Effector memory CD4-positive, alpha-beta T cell (primary cell): ENCODE data around the gene MYOM1.

Source experiments
- DNase-seq, 3 donors: peaks; one replicate each; pipeline ENCODE4 v3.0.0-alpha.2; 2020
- H3K27ac ChIP-seq: 2 replicates; pipeline ENCODE4 v1.7.0; 2013; ENCODE audit warnings: mild to moderate bottlenecking, low read length, moderate library complexity; ENCODE audit not compliant: insufficient read depth, poor library complexity, severe bottlenecking
- H3K27me3 ChIP-seq: replicated peaks from 2 replicates; pipeline ENCODE4 v1.7.0; 2013; ENCODE audit warnings: mild to moderate bottlenecking, low read length; ENCODE audit not compliant: insufficient read depth, control insufficient read depth, poor library complexity, severe bottlenecking
- H3K36me3 ChIP-seq: 2 replicates; pipeline ENCODE4 v1.7.0; 2013; ENCODE audit warnings: mild to moderate bottlenecking, low read length, moderate library complexity; ENCODE audit not compliant: control insufficient read depth, insufficient read depth
- H3K4me1 ChIP-seq: 2 replicates; pipeline ENCODE4 v1.7.0; 2013; ENCODE audit warnings: low read length, mild to moderate bottlenecking; ENCODE audit not compliant: control insufficient read depth, insufficient read depth, poor library complexity, severe bottlenecking
- H3K4me3 ChIP-seq: 2 replicates; pipeline ENCODE4 v1.7.0; 2013; ENCODE audit warnings: low read length, low read depth, mild to moderate bottlenecking; ENCODE audit not compliant: insufficient read depth, poor library complexity, severe bottlenecking
- H3K9me3 ChIP-seq: 2 replicates; pipeline ENCODE4 v1.7.0; 2013; ENCODE audit warnings: mild to moderate bottlenecking, low read length, moderate library complexity; ENCODE audit not compliant: control insufficient read depth

The MYOM1 gene

DNA sequence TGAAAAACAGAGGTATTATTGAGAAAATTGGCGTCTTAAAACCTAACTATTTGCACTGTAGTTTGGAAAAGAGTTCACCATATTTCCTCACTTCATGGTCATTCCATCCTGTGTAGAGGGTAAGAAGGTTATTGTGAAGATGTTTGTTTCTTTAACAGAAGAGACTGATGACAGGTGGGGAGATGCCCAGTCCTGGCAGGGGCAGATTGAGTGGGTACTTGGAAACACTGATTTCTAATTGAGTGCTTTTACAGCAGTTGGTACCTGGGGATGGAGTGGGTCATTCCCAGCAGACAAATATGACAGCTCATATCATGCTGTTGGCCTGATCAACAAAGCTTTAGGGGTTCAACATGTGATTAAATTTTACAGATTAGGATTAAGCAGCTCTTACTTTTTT lies 67.5 kb downstream of the MYOM1 start:
- Histone ChIP-seq H3K27ac (no peak overlapping the region), H3K36me3 (no peaks in the 10 kb centered on the region), H3K4me3 (no peak overlapping the region), H3K27me3 (no peaks in the 10 kb centered on the region), H3K4me1 (no peaks in the 10 kb centered on the region), H3K9me3 (no peaks in the 10 kb centered on the region)
- no peak for DNase-seq

DNA sequence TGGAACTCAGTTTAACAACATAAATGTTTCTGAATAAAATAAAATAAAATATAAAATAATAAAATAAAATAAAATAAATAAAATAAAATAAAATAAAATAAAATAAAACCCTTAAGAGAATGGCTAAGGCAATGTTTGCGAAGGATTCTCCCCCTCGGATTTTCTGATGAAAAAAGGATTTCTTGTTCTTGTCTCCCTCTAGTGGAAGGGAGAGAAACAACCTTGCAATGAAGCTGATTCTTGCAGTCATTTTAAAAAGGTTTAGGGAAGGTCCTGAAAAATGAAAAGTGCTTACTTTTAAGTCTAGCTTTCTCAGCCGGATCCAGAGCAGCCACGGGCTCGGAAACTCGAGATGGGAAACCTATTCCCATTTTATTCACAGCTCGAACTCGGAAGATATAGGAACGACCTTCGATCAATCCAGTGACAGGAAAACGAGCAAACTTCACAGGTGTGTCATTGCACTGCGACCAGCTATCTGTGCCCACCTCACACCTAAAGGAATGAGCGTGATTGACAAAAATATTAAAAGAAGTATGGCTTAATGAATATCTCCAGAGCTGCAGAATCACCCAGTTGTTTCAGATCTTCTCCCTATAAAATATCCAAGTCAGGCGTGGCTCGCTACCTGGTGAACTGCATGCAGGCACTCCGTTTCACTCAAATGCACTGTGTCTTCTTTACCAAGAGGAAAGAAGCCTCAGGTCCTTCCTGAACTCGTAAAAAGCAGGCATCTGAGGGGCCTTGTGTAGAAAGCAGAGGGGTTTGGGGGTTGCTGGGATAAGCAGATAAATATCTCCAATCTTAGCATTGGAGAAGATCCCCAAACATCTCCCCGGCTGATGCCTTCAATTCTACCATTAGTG lies 68.1 kb downstream of the MYOM1 start:
- Histone ChIP-seq H3K4me1 (no peaks in the 10 kb centered on the region), H3K36me3 (no peaks in the 10 kb centered on the region), H3K9me3 (no peaks in the 10 kb centered on the region), H3K27me3 (no peaks in the 10 kb centered on the region), H3K27ac (no peak overlapping the region), H3K4me3 (no peak overlapping the region)
- no peak for DNase-seq

DNA sequence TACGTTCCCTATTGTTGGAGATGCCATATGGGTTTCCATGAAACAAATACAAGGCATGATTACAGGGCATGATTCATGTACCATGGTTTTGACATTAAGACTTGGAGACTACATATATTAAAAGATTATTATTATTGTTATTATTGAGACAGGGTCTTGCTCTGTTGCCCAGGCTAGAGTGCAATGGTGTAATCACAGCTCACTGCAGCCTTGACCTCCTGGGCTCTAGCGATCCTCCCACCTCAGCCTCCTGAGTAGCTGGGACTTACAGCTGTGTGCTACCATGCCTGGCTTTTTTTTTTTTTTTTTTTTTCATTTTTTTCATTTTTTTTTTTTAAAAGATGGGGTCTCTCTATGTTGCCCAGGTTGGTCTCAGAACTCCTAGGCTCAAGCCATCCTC lies 69.1 kb downstream of the MYOM1 start:
- Histone ChIP-seq H3K4me3 (no peak overlapping the region), H3K9me3 (no peaks in the 10 kb centered on the region), H3K27me3 (no peaks in the 10 kb centered on the region), H3K4me1 (no peaks in the 10 kb centered on the region), H3K36me3 (no peaks in the 10 kb centered on the region), H3K27ac (no peak overlapping the region)
- DNase-seq: no peak

DNA sequence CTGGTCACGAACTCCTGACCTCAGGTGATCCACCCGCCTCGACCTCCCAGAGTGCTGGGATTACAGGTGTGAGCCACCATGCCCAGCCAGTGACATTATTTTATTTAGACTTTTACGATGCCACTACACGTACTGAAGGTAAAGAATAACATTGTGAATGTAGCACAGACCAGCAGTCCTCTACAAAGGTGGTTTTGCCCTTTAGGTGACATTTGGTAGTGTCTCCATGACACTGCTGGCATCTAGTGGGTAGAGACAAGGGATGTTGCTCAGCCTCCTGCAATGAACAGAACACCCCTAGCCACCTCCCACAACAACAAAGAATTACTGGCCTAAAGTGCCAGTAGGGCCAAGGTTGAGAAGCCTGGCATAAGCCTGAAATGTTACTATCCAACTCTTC lies 69.5 kb downstream of the MYOM1 start:
- H3K4me3 ChIP-seq: no peak overlapping the region
- no peaks in the 10 kb centered on the region for H3K4me1 ChIP-seq
- H3K27ac ChIP-seq: no peak overlapping the region
- H3K27me3 ChIP-seq: no peaks in the 10 kb centered on the region
- H3K36me3 ChIP-seq: no peaks in the 10 kb centered on the region
- no peaks in the 10 kb centered on the region for H3K9me3 ChIP-seq
- DNase-seq: no peak

DNA sequence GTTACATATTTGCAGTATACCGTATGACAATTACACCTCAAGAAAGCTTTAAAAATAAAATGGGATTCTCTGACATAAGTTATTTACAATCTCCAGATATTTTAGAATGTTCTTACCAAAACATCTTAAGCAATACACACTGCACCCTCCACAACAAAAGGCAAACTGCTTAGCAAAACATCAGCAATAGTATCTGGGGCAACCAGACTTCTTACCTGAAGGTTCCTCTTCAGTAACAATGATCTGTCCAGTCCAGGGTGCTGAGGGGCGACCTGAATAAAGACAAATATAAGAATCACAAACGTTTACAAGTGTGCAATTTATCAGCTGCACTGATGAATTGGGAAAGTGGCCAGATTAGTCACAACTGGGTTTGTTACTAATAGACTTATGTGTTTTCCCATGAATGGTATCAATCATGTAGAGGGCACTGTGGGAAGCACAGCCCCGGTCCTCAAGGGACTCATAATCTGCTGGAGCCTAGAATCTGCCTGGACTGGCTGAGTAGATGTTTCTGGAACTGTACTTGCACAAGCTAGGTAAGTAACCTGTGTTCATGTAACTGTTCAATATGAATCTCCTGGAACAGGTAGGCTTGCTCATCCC lies 70.7 kb downstream of the MYOM1 start:
- no peaks in the 10 kb centered on the region for H3K9me3 ChIP-seq
- no peaks in the 10 kb centered on the region for H3K27me3 ChIP-seq
- H3K27ac ChIP-seq: no peak overlapping the region
- H3K4me1 ChIP-seq: no peaks in the 10 kb centered on the region
- no peak overlapping the region for H3K4me3 ChIP-seq
- no peaks in the 10 kb centered on the region for H3K36me3 ChIP-seq
- no peak for DNase-seq

DNA sequence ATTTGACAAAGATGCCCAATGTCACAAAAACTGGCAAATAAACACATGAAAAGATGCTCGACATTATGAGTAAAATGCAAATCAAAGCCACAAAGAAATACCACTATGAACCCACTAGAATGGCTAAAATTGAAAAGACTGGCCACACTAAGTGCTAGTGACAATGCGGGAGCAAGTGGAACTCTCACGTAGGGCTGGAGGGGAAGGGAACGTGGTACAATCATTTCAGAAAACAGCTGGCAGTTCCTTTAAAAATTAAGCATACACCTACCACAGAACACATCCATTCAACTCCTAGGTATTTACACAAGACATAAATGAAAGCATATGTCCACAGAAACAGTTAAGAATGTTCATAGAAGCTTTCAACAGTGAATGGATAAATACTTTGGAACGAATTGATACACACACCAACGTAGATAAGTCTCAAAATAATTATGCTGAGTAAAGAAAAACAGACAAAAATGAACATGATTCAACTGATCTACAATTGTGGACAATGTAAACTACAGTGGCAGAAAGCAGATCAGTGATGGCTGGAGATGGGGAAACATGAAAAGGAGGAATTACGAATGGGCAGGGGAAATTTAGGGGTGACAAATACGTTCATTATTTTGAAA lies 71.7 kb downstream of the MYOM1 start:
- Histone ChIP-seq H3K4me1 (no peaks in the 10 kb centered on the region), H3K27me3 (no peaks in the 10 kb centered on the region), H3K36me3 (no peaks in the 10 kb centered on the region), H3K4me3 (no peak overlapping the region), H3K27ac (no peak overlapping the region), H3K9me3 (no peaks in the 10 kb centered on the region)
- DNase-seq: no peak

DNA sequence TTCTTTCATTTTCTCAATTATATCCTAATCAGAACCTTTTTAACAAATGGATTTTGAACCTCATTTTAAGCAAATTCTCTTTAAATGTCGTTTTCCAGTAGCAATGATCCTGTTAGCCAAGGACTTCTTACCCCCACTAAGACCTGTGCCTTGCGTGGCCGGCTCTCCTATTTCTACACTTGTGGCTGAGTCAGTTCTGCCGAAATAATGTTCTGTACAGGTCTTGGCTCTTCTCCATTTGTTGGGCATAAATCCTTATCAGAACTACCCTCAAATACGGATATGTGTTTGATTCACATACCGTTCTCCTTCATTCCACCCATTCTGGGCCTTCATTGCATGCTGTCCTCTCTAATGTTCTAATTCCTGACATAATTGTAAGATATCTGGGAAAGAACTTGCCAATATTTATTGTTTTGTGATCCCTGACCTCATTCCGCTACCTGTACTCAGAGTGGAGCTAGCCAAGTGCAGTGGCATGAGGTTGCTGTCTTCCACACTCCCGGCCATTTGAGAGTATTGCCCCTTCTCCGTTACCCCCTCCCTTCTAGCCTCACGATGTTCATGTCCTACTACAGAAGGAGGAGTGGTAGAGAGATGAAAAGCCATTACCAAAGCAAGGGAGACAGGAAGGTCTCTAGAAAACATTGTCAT lies 78.7 kb downstream of the MYOM1 start:
- no peaks in the 10 kb centered on the region for H3K27me3 ChIP-seq
- H3K4me3 ChIP-seq: no peak overlapping the region
- no peaks in the 10 kb centered on the region for H3K9me3 ChIP-seq
- H3K4me1 ChIP-seq: no peaks in the 10 kb centered on the region
- no peaks in the 10 kb centered on the region for H3K36me3 ChIP-seq
- H3K27ac ChIP-seq: no peak overlapping the region
- DNase-seq: no peak

DNA sequence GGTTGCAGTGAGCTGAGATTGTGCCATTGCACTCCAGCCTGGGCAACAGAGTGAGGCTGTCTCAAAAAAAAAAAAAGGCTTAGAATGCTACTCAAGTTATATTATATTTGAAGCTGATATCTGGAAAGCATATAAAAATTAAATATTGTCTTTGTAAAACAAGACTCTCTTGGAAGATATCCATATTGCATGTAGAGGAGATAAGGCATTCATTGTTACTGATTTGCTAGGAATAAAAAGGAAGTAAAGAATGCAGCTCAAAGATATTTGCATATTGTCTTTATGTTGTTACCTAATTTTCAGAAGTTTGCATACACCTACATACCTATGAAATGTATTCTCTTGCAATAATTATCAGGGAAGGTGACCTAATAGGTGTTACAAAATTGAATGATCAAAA lies 79.4 kb downstream of the MYOM1 start:
- Histone ChIP-seq H3K36me3 (no peaks in the 10 kb centered on the region), H3K27me3 (no peaks in the 10 kb centered on the region), H3K4me1 (no peaks in the 10 kb centered on the region), H3K9me3 (no peaks in the 10 kb centered on the region), H3K27ac (no peak overlapping the region), H3K4me3 (no peak overlapping the region)
- no peak for DNase-seq

DNA sequence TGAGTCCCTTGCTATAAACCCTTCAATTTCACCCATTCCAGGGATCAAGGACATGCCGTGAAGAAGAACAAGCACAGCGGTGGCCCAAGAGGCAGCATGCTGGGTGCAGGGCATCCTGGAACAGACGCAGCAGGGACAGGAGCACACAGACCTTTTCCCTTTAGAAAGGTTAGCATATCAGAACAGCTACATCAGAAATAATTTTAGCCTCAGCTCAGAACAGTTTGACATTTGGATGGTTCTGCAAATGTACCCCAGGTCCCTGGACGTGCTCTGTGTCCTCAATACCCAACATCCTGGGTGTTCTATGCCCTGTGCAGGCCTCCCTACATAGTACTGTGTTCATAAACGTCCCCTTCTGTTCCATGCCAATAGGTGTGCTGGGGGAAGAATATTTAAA lies 80.4 kb downstream of the MYOM1 start:
- H3K27me3 ChIP-seq: no peaks in the 10 kb centered on the region
- DNase-seq: no peak

More for the DNA sequence above, 80.4 kb downstream of the MYOM1 start:
- no peak overlapping the region for H3K27ac ChIP-seq
- H3K9me3 ChIP-seq: no peaks in the 10 kb centered on the region
- H3K36me3 ChIP-seq: no peaks in the 10 kb centered on the region
- no peak overlapping the region for H3K4me3 ChIP-seq
- H3K4me1 ChIP-seq: no peaks in the 10 kb centered on the region
